Measurements from ENCODE around the gene PLEKHN1.

PLEKHN1 gene

DNA sequence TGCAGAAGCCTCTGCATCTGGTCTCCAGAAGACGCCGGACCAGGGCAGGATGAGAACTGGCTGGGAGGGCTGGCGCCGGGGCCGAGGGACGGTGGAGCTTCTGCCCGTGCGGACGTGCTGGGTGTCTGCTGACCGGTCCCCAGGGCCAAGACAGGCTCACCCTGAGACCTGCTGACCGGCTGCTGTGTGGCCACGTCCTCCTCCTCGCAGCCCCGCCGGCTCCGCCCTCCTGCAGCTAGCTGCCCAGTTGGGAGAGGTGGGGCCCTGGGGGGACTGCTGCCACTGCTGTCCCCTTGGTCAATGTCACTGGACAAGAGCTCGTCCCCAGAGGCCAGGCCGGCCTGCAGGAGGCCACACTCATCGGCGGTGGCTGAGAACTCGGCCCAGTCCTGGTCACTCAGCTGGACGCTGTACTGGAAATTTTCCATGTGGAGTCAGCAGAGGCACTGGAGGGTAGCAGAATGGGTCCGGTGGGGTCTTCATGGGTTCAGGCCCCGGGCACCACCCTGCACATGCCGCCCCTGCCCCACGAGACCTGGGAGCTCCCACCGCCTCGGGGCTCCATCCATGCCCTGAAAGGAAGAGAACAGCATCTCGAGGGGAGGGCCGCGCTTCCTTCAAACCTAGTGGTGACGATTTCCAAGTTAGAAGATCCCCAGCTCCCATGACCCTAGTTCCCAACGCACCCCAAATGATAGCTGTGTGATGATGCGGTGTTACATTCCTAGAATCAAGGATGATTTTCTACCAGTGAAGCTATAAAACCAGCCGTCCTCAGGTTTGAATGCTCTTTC lies 14.5 kb downstream of the PLEKHN1 start:
- H3K9ac ChIP-seq (ENCODE audit: low read length) = no peak overlapping the region
- no peak overlapping the region for H3K14ac ChIP-seq (ENCODE audit: low read length)
- no peak overlapping the region for H2BK120ac ChIP-seq (ENCODE audit: insufficient read depth, low read length, poor library complexity)
- H3K27ac ChIP-seq (ENCODE audit: low read depth, low read length) = no peak overlapping the region
- H3K79me2 ChIP-seq (ENCODE audit: control insufficient read depth, insufficient read depth, low read length, poor library complexity) = no peaks in the 10 kb centered on the region
- no peak overlapping the region for H2BK12ac ChIP-seq (ENCODE audit: low read length)
- WGBS (ENCODE audit: extremely low coverage, insufficient coverage, insufficient read length) = no CpG with 5 or more reads among the region's 35 CpGs
- H2AK5ac ChIP-seq (ENCODE audit: low read length) = no peak overlapping the region
- H2BK5ac ChIP-seq (ENCODE audit: low read depth, low read length, poor library complexity) = no peak overlapping the region
- H3K4me2 ChIP-seq (ENCODE audit: low read length) = no peak overlapping the region
- no peak overlapping the region for H4K8ac ChIP-seq (ENCODE audit: low read depth, low read length)
- no peaks in the 10 kb centered on the region for H3K36me3 ChIP-seq (ENCODE audit: control insufficient read depth in 1 of 2, insufficient read depth in 2 of 2, low read length in 2 of 2)
- H3K9me3 ChIP-seq (ENCODE audit: insufficient read depth, low read depth, low read length) = no peaks in the 10 kb centered on the region
- no peak overlapping the region for H2AFZ ChIP-seq (ENCODE audit: insufficient read depth, low read length, poor library complexity)
- no peak overlapping the region for H3K23ac ChIP-seq (ENCODE audit: low read length)
- H3K4me3 ChIP-seq (ENCODE audit: low read depth, low read length) = no peak overlapping the region
- H4K12ac ChIP-seq (ENCODE audit: low read depth, low read length) = no peak overlapping the region
- no peak for DNase-seq
- H4K91ac ChIP-seq (ENCODE audit: low read depth, low read length) = no peak overlapping the region
- no peaks in the 10 kb centered on the region for H3K79me1 ChIP-seq (ENCODE audit: low read length)
- no peak overlapping the region for H3K4ac ChIP-seq (ENCODE audit: low read depth, low read length)
- no peaks in the 10 kb centered on the region for H3K27me3 ChIP-seq (ENCODE audit: insufficient read depth, low read length)
- H3K18ac ChIP-seq (ENCODE audit: low read length) = no peak overlapping the region
- H3K4me1 ChIP-seq (ENCODE audit: control insufficient read depth in 1 of 2, insufficient read depth in 2 of 2, low read length in 2 of 2) = peaks cover 0 to 6% of the 10 kb centered on the region in 2 experiments

GRCh38 chr1:981491-981954 lies 15.2 kb downstream of the PLEKHN1 start:
- Histone ChIP-seq H3K23ac (ENCODE audit: low read length) (no peak overlapping the region), H3K9ac (ENCODE audit: low read length) (no peak overlapping the region), H3K4me3 (ENCODE audit: low read depth, low read length) (no peak overlapping the region), H3K79me1 (ENCODE audit: low read length) (no peaks in the 10 kb centered on the region), H3K27ac (ENCODE audit: low read depth, low read length) (no peak overlapping the region), H3K9me3 (ENCODE audit: insufficient read depth, low read depth, low read length) (no peaks in the 10 kb centered on the region), H3K4ac (ENCODE audit: low read depth, low read length) (no peak overlapping the region), H4K91ac (ENCODE audit: low read depth, low read length) (no peak overlapping the region), H4K12ac (ENCODE audit: low read depth, low read length) (no peak overlapping the region), H4K8ac (ENCODE audit: low read depth, low read length) (no peak overlapping the region), H2AFZ (ENCODE audit: insufficient read depth, low read length, poor library complexity) (no peak overlapping the region), H2AK5ac (ENCODE audit: low read length) (no peak overlapping the region), H3K36me3 (ENCODE audit: control insufficient read depth in 1 of 2, insufficient read depth in 2 of 2, low read length in 2 of 2) (no peaks in the 10 kb centered on the region), H2BK120ac (ENCODE audit: insufficient read depth, low read length, poor library complexity) (peak overlapping the region; percentile 26), H2BK12ac (ENCODE audit: low read length) (no peak overlapping the region), H3K4me2 (ENCODE audit: low read length) (no peak overlapping the region), H3K18ac (ENCODE audit: low read length) (no peak overlapping the region), H3K27me3 (ENCODE audit: insufficient read depth, low read length) (no peaks in the 10 kb centered on the region), H2BK5ac (ENCODE audit: low read depth, low read length, poor library complexity) (no peak overlapping the region), H3K4me1 (ENCODE audit: control insufficient read depth in 1 of 2, insufficient read depth in 2 of 2, low read length in 2 of 2) (no peaks in the 10 kb centered on the region), H3K79me2 (ENCODE audit: control insufficient read depth, insufficient read depth, low read length, poor library complexity) (no peaks in the 10 kb centered on the region), H3K14ac (ENCODE audit: low read length) (no peak overlapping the region)
- no CpG with 5 or more reads among the region's 21 CpGs for WGBS (ENCODE audit: extremely low coverage, insufficient coverage, insufficient read length)
- DNase-seq = no peak

GRCh38 chr1:981955-982558 lies 15.8 kb downstream of the PLEKHN1 start, which contains the start of gene PERM1:
Gene PERM1 (minus strand): TSS chr1:982093. CDS start chr1:981029, 1,064 bp downstream.
- H3K27me3 ChIP-seq (ENCODE audit: insufficient read depth, low read length) = no peaks in the 10 kb centered on the region
- H4K91ac ChIP-seq (ENCODE audit: low read depth, low read length) = no peak within 1 kb of the TSS
- H3K9me3 ChIP-seq (ENCODE audit: insufficient read depth, low read depth, low read length) = no peaks in the 10 kb centered on the region
- no peak within 1 kb of the TSS for H4K12ac ChIP-seq (ENCODE audit: low read depth, low read length)
- no peak within 1 kb of the TSS for H2BK5ac ChIP-seq (ENCODE audit: low read depth, low read length, poor library complexity)
- no peak within 1 kb of the TSS for H3K23ac ChIP-seq (ENCODE audit: low read length)
- no peak within 1 kb of the TSS for H2AFZ ChIP-seq (ENCODE audit: insufficient read depth, low read length, poor library complexity)
- no CpG with 5 or more reads among the region's 28 CpGs for WGBS (ENCODE audit: extremely low coverage, insufficient coverage, insufficient read length)
- H3K4ac ChIP-seq (ENCODE audit: low read depth, low read length) = no peak within 1 kb of the TSS
- no peak within 1 kb of the TSS for H3K9ac ChIP-seq (ENCODE audit: low read length)
- no peaks in the 10 kb centered on the region for H3K79me2 ChIP-seq (ENCODE audit: control insufficient read depth, insufficient read depth, low read length, poor library complexity)
- no peak within 1 kb of the TSS for H3K18ac ChIP-seq (ENCODE audit: low read length)
- no peak within 1 kb of the TSS for H4K8ac ChIP-seq (ENCODE audit: low read depth, low read length)
- H2BK120ac ChIP-seq (ENCODE audit: insufficient read depth, low read length, poor library complexity) = peak within 1 kb of the TSS; percentile 26
- no peak within 1 kb of the TSS for H3K4me3 ChIP-seq (ENCODE audit: low read depth, low read length)
- H3K27ac ChIP-seq (ENCODE audit: low read depth, low read length) = no peak within 1 kb of the TSS
- H3K36me3 ChIP-seq (ENCODE audit: control insufficient read depth in 1 of 2, insufficient read depth in 2 of 2, low read length in 2 of 2) = no peaks in the 10 kb centered on the region
- no peaks in the 10 kb centered on the region for H3K79me1 ChIP-seq (ENCODE audit: low read length)
- H3K4me1 ChIP-seq (ENCODE audit: control insufficient read depth in 1 of 2, insufficient read depth in 2 of 2, low read length in 2 of 2) = no peaks in the 10 kb centered on the region
- DNase-seq = no peak
- H2AK5ac ChIP-seq (ENCODE audit: low read length) = no peak within 1 kb of the TSS
- H3K14ac ChIP-seq (ENCODE audit: low read length) = no peak within 1 kb of the TSS
- no peak within 1 kb of the TSS for H3K4me2 ChIP-seq (ENCODE audit: low read length)
- H2BK12ac ChIP-seq (ENCODE audit: low read length) = no peak within 1 kb of the TSS

DNA sequence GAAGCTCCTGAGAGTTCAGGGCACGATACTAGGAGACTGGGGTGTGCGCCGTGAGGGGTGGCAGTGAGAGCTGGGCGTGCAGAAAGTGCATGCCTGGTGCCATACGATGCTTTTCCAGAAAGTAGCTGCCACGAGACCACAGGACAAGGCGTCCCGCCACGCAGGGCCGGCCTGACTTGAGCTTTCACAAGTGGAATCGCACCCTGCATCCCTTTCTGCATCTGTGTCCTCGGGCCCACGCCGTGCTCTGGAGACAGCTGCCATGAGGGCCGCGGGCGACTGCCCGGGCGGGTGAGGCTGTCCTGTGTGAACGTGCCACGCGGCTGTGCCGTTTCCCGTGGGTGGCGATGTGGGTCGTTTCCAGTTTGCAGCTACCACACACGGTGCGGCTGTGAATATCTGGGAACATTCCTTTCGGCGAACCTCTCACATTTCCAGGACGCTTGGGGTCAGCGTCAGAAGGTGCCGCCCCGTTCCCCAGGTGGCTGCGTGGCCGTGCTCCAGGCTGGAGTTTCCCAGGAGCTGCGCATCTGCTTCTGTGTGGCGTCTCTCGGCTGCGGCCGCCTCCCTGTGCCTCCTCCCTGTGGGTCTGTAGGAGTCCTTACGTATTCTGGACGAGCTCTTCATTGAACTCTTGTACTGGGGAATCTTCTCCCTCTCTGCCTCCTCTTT lies 16.6 kb downstream of the PLEKHN1 start:
- H2AFZ ChIP-seq (ENCODE audit: insufficient read depth, low read length, poor library complexity) = no peak overlapping the region
- WGBS (ENCODE audit: extremely low coverage, insufficient coverage, insufficient read length) = no CpG with 5 or more reads among the region's 43 CpGs
- no peaks in the 10 kb centered on the region for H3K9me3 ChIP-seq (ENCODE audit: insufficient read depth, low read depth, low read length)
- no peaks in the 10 kb centered on the region for H3K4me1 ChIP-seq (ENCODE audit: control insufficient read depth in 1 of 2, insufficient read depth in 2 of 2, low read length in 2 of 2)
- no peak overlapping the region for H2BK12ac ChIP-seq (ENCODE audit: low read length)
- no peak overlapping the region for H3K23ac ChIP-seq (ENCODE audit: low read length)
- H3K14ac ChIP-seq (ENCODE audit: low read length) = no peak overlapping the region
- no peak overlapping the region for H2AK5ac ChIP-seq (ENCODE audit: low read length)
- no peak overlapping the region for H3K4me3 ChIP-seq (ENCODE audit: low read depth, low read length)
- no peak overlapping the region for H3K18ac ChIP-seq (ENCODE audit: low read length)
- H3K79me1 ChIP-seq (ENCODE audit: low read length) = no peaks in the 10 kb centered on the region
- H3K9ac ChIP-seq (ENCODE audit: low read length) = no peak overlapping the region
- H4K12ac ChIP-seq (ENCODE audit: low read depth, low read length) = no peak overlapping the region
- no peak overlapping the region for H3K4ac ChIP-seq (ENCODE audit: low read depth, low read length)
- peak in 1 of 2 donors; percentile 17 for DNase-seq
- H2BK120ac ChIP-seq (ENCODE audit: insufficient read depth, low read length, poor library complexity) = no peak overlapping the region
- no peak overlapping the region for H3K27ac ChIP-seq (ENCODE audit: low read depth, low read length)
- no peak overlapping the region for H4K8ac ChIP-seq (ENCODE audit: low read depth, low read length)
- no peak overlapping the region for H4K91ac ChIP-seq (ENCODE audit: low read depth, low read length)
- no peaks in the 10 kb centered on the region for H3K79me2 ChIP-seq (ENCODE audit: control insufficient read depth, insufficient read depth, low read length, poor library complexity)
- H3K4me2 ChIP-seq (ENCODE audit: low read length) = no peak overlapping the region
- no peak overlapping the region for H2BK5ac ChIP-seq (ENCODE audit: low read depth, low read length, poor library complexity)
- no peaks in the 10 kb centered on the region for H3K36me3 ChIP-seq (ENCODE audit: control insufficient read depth in 1 of 2, insufficient read depth in 2 of 2, low read length in 2 of 2)
- no peaks in the 10 kb centered on the region for H3K27me3 ChIP-seq (ENCODE audit: insufficient read depth, low read length)

All from trophoblast cell (in vitro differentiated cells and primary cell).